ENCODE measurements around the gene PPP3CA.

Gene PPP3CA

DNA sequence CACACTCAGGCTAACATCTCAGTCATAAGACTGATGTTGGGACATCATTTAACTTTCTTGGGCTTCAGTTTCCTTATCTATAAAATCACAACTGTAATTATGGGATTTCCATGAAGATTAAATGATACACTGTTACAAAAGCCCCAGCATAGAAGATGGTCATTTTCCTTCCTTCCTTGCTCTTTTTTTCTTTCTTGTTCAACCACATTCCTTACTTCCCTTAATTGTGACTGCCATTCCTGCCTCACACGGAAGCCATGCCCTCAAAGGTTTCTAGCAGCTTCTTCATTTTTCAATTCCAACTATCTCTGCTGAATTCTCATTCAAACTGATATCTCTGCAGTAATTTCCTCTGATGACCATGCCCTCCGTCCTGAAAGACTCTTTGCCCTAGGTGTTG is 311.8 kb downstream of the PPP3CA start:
- TF ChIP-seq, protein P1, sequence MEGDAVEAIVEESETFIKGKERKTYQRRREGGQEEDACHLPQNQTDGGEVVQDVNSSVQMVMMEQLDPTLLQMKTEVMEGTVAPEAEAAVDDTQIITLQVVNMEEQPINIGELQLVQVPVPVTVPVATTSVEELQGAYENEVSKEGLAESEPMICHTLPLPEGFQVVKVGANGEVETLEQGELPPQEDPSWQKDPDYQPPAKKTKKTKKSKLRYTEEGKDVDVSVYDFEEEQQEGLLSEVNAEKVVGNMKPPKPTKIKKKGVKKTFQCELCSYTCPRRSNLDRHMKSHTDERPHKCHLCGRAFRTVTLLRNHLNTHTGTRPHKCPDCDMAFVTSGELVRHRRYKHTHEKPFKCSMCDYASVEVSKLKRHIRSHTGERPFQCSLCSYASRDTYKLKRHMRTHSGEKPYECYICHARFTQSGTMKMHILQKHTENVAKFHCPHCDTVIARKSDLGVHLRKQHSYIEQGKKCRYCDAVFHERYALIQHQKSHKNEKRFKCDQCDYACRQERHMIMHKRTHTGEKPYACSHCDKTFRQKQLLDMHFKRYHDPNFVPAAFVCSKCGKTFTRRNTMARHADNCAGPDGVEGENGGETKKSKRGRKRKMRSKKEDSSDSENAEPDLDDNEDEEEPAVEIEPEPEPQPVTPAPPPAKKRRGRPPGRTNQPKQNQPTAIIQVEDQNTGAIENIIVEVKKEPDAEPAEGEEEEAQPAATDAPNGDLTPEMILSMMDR (IDR thresholded peaks at IDR 0.05; ENCODE audit: extremely low read depth, missing control alignments): no peak
- DNase-seq (ENCODE audit: low spot score): no peak

DNA sequence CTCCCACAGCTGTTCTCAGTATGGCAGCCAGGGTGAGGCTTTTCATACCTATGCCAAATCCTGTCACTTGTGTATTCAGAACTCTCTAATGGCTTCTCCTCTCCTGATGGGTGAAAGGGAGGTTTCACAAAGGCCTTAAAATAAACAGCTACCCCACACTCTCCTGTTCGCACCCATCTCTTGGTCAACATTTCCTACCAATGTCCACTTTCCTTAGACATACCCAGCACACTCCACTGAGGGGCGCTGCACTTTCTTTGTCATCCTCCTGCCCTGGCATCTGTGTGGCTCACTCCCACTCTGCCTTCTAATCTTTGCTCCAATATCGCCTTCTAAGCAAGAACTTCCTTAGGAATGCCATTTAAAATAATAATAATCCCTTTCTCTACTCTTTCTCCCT is 313.3 kb downstream of the PPP3CA start:
- DNase-seq (ENCODE audit: low spot score): no peak
- TF ChIP-seq, protein P1 (IDR thresholded peaks at IDR 0.05; ENCODE audit: extremely low read depth, missing control alignments): no peak

DNA sequence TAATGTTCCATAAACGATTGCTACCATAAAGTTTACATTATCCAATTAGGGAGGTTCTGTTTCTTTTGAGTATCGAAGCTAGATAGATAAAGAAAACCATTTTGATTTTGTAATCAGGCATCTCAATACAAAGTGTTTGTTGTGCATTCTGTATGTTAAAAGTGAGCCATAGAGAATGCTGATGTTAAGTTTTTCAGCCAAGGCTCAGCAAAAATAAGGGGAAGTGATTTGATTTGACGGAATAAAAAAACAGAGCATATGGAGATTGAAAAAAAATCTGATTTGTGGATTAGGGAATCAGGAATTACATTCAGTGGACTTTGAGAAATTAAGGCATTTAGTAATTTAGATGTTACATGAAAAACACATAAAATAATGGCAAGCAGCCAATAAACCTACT is 314.8 kb downstream of the PPP3CA start:
- TF ChIP-seq, protein P1 (IDR thresholded peaks at IDR 0.05; ENCODE audit: extremely low read depth, missing control alignments): no peak
- DNase-seq (ENCODE audit: low spot score): no peak

DNA sequence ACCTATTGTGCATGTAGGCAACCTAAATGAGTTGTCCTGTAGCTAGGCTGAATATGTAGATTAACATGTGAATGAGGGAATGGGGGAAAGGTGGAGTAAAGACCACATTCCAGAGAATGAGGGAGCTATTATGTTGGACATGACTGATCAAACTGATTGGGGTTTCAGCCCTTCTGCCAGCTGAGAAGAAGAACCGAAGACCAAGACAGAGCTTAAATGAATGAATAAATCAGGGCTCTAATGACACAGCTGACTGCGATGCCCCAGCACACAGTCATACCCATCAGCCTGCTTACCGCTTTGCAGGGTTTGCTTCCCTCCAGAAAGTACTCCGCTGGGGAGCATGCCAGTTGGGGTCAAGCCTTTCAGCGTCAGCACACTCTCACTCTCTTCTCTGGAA is 315.4 kb downstream of the PPP3CA start:
- no peak for DNase-seq (ENCODE audit: low spot score)
- TF ChIP-seq, protein P1 (IDR thresholded peaks at IDR 0.05; ENCODE audit: extremely low read depth, missing control alignments): no peak

DNA sequence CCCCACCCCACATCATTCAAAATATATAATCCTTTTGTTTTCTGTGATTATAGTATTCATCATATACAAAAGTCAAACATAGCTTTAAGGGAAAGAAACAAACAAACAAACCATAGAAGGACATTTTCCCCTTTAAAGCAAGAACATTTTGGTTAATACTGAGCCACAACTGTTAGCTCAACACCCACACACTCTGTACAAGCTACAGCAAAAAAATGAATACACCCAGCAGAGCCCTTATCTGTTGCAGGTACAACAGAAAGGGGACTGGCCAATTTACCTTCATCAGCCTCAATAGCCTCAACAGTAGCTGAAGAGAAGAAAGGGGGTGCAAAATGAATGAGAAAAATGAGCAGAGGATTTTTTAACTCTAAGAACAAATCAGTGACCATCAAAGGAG is 318.4 kb downstream of the PPP3CA start:
- TF ChIP-seq, protein P1 (IDR thresholded peaks at IDR 0.05; ENCODE audit: extremely low read depth, missing control alignments): no peak
- DNase-seq (ENCODE audit: low spot score): no peak

DNA sequence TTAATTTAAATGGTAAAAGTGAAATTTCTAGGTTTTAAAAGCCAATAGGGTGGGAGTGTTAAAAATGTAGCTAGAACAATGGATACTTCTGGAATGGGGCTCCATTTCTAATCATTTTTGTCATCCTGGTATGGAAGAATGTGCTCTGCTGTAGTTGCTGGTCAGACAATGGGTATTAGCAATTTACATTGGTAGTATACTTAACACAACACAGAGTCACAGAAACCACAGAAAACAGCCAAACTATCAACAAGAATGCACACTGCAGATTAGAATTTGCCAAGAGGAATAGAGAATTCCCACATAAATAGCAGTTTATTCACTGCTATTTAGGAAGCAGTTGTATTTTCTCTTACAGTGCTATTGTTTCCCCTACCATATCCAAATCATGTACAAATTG is 319.6 kb downstream of the PPP3CA start:
- no peak for DNase-seq (ENCODE audit: low spot score)
- TF ChIP-seq, protein P1 (IDR thresholded peaks at IDR 0.05; ENCODE audit: extremely low read depth, missing control alignments): no peak

DNA sequence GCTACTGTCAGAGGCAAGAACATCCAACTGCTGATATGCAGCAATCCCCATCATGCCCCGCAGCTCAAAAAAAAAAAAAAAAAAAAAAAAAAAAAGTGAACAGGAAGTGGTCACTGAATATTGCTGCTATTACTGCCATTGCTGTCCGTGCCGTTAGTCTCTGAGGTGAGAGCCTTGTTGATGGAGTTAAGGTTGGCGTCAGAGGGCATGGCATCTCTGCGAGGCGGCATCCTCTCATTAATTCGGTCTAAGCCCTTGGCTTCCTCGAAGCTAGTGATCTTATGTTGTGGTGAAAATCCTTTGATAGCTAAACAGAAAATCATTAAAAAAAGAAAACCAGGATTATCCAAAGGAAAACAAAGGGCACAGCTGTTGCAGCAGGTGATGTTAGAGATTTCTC is 321.6 kb downstream of the PPP3CA start:
- TF ChIP-seq, protein P1 (IDR thresholded peaks at IDR 0.05; ENCODE audit: extremely low read depth, missing control alignments): no peak

More for the DNA sequence above, 321.6 kb downstream of the PPP3CA start:
- no peak for DNase-seq (ENCODE audit: low spot score)

Measured in GM20000 (cell line).